NCI-H2196 (cell line): ENCODE data around the gene DMXL2.
"Not testable (repeated sequence)": the region's sequence is repeated elsewhere in the genome, so short reads cannot be mapped to it uniquely, and the experiment has no call there.

Source experiments
- DNase-seq: peaks from one replicate; lab custom pipeline; 2025; ENCODE audit not compliant: unreplicated experiment; lab: John Stamatoyannopoulos, UW

The DMXL2 gene

DNA sequence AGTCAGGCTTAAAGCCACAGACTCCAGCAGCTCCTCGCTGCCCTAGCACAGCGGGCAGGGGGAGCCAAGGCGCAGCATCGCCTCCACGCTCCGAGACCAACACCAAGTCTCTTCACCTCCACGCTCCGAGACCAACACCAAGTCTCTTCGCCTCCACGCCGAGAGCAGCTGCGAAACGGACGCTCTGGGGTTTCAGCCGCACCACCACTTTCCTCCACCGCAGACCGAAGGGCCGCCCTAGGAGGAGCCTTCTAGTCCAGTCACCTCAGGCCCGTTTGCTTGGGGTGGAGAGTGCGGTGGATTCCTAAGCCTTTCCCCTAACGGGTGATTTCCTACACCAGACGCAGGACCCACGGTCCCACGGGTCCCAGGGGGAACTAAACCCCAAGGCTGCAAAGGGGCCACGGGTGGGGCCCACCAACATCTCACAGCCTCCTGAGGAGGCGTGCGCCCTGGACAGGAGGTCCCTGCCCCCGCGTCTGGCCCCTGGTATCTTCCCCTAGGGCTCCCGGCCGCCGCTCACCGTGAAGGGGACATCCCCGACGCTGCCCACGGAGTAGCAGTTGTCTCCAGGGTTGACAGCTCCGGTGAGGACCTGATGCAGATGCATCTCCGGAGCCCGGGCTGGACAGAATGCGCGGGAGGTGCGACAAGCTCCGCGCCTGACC lies 501 bp downstream of the DMXL2 start:
- peak; percentile 8 for DNase-seq

DNA sequence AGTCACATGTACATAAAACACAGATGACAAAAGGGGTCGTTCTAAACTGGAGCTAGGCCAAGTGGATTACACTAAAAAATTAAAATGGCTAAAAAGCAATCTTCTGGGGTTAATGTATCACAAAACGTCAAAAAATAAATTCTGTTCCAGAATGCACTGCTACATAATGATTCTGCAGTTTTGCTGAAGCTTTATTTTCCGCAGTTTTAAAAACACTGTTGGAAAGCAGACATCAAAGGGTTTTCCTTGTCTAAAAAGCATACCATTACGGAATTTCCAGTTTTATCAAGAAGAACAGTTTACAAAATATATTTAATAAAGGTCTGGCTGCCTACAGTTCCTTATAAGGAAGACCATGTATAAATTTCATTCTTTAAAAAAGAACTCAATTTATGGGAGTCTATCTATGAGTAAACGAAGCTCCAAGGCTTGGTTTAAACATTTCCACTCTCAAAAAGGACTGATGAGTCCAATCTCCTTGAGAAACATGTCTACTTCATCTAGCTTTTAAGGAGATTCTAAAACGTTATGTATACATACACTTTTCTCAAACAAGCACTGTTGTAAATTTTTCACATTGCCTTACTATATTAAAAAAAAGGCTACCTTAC lies 1.3 kb downstream of the DMXL2 start:
- DNase-seq: no peak

DNA sequence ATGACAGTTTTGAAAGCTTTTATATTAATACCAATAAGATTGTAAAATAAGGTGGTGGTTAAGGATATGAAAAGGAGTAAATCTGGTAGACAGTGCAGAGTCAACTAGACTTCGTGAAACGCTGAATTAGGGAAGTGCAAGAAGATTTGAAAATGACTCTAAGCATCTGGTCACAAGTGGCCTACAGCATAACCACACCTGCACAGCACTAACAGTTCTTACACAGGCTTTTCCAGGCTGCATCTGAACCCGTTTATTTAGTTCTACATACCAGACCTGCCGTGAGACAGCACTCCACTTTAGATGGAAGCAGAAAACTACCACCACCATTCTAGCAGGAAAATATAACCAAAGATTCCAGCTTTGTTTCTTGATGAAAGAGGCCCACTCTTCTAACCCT lies 1.9 kb downstream of the DMXL2 start:
- no peak for DNase-seq

DNA sequence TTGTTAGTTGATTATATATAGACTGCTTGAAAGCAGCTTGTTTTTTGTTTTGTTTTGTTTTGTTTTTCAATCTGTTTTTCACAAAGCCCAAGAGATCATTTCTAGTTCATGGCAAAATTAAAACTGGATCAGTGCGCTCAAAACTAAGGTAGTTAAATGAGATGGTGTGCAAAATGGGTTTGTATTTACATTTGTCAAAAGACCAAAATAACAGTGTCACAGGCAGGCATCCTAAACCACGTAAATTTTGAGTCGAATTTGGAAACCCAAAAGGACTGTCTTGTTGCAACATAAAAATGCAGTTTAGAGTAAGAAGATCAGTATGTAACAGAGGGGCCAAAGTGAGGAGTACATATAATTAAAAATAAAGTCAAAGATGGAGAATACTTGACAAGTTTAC lies 2.4 kb downstream of the DMXL2 start:
- no peak for DNase-seq

DNA sequence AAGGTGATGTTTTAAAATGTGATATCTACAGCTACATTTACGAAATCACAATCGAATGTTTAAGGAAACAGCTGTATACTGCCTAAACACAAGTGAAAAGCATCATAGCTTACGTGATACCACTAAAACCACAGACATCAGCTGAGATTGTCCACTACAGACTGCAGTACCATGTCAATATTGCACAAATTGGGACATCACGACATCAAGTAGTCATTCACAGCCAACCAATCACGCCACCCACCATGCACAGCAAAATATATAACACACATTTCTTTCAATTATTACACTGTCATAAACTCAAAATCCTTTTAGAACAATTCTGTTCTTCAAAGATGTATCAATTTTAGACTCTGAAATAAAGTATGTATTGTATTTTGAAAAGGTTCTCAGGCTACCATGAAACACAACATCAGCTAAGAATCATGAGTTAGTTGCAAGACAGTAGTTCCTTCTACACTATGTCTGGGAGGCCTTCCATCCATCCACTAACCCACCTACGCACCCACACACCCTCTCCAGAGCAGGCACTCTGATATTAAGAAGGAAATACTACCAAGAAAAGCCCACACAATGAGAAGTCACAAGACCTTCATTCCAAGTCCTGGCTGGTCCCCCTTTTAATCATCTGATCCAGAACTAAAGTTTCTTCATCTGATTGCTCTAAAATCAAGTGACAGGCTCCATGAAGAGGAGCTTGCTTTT lies 3.1 kb downstream of the DMXL2 start:
- no peak for DNase-seq

DNA sequence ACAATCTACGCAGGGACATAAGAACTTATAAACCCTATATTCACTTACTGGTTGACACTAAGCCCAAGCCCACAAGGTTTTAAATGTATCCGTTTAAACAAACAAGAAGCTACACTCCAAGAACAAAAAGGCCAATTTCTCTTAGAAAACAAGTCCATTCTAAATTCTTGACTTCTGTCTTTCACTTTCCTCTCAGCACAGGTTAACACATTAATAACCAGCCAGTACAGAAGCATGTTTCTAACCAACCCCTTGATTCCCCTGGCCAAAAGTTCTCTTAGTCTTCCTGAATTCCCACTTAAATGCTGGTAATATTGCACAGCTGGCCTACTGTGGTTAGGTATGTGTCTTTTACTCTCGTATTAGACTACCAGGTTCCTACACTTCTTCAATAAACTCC lies 4.7 kb downstream of the DMXL2 start:
- DNase-seq: no peak

DNA sequence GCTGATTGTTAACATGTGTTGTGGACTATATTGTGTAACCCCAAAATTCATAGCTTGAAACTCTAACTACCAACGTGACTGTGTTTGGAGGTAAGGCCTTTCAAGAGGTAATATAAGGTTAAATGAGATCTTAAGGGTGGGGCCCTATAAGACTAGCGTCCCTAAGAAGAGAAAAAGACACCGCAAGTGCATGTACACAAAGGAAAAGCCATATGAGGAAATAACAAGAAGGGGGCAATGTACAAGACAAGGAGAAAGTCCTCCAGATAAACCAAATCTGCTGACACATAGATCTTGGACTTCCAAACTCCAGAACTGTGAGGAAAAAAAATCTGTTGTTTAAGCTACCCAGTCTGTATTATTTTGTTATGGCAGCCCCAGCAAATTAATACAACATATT lies 8.6 kb downstream of the DMXL2 start:
- no peak for DNase-seq

DNA sequence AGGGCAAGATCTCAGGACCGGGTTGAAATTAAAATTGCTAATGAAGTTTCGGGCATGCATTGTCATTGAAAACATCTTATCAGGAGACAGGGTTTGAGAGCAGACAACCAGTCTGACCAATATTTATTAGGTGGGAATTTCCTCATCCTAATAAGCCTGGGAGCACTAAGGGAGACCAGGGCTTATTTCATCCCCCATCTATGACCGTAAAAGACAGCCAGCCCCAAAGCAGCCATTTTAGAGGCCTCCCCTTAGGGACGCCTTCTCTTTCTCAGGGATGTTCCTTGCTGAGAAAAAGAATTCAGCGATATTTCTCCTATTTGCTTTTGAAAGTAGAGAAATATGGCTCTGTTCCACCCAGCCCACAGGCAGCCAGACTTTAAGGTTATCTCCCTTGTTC lies 9.9 kb downstream of the DMXL2 start:
- DNase-seq: not testable (repeated sequence)

DNA sequence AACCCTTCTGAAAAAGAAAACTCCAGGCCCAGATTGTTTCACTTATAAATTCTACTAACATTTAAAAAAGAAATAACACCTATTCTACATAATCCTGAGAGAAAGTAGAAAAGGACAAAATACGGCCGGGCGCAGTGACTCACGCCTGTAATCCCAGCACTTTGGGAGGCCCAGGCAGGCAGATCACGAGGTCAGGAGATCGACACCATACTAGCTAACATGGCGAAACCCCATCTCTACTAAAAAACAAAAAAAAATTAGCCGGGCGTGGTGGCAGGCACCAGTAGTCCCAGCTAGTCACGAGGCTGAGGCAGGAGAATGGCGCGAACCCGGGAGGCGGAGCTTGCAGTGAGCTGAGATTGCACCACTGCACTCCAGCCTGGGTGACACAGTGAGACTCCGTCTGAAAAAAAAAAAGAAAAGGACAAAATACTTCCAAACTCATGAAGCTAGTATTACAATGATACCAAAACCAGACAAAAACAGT lies 19.1 kb downstream of the DMXL2 start:
- DNase-seq: not testable (repeated sequence)

DNA sequence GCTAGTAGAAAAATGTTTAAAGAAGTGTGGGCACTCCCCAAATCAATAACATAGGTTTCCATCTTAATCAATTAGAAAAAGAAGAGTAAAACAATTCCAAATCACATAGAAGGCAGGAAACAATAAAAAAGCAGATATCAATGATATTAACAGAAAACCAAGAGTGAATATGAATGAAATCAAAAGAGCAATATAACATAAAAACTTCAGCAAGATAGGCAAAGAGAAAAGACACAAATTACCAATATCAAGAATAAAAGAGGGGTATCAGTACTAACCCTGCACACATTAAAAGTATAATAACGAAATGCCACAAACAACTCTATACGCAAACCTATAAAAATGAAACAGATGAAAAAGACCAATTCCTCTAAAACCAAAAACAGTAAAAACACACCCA lies 19.6 kb downstream of the DMXL2 start:
- DNase-seq: no peak

DNA sequence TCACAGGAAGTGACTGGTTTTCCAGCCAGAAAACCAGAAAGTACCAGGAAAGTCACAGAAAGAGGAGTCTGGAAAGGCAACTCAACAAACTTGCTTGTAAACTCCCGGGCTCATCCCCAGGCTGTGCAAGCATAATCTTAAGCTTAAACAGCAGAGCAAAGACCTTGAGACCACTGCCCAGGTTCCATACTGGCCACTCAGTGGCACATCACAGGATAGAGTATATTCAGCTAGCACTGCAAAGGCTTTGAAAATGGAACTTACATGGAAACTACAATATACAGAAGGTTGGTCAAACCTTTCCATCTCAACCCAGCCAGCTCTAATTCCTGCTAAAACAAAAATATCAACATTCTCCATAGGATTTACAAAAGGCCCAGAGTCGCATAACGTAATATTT lies 20.1 kb downstream of the DMXL2 start:
- no peak for DNase-seq

DNA sequence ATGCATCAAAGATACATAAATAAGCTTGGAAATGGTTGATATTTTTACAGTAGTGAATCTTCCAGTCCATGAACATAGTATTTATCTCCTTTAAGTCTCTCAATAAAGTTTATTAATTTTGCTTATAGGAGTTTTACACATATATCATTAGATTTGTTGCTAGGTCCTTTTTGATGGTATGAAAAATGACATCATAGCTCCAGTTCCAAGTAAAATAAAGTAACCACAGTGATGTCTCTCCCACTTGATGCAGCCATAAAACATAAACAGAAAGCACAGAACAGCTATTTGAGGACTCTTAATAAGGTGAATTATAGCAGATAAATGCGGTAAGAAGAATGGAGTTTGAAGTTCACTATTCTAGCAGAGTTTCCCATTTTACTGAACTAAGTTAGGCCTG lies 20.8 kb downstream of the DMXL2 start:
- DNase-seq: no peak

DNA sequence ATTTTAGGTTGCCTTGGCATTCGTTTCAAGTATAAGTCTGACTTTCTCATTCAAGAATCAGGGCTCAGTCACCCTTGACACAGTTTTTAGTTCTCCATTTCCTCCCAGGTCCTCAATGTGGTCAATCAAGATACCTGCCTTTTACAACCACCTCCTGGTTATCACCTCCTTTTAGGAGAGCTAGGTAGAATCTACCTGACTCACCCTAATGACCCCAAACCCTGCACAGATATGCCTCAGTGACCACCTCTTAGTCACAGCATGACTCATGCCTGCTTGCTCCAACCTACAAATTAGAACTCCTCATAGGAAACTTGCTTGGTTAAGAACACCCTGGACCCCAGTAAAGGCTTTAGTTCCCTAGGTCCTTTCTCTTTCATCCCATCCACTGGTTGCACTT lies 22.5 kb downstream of the DMXL2 start:
- DNase-seq: no peak

DNA sequence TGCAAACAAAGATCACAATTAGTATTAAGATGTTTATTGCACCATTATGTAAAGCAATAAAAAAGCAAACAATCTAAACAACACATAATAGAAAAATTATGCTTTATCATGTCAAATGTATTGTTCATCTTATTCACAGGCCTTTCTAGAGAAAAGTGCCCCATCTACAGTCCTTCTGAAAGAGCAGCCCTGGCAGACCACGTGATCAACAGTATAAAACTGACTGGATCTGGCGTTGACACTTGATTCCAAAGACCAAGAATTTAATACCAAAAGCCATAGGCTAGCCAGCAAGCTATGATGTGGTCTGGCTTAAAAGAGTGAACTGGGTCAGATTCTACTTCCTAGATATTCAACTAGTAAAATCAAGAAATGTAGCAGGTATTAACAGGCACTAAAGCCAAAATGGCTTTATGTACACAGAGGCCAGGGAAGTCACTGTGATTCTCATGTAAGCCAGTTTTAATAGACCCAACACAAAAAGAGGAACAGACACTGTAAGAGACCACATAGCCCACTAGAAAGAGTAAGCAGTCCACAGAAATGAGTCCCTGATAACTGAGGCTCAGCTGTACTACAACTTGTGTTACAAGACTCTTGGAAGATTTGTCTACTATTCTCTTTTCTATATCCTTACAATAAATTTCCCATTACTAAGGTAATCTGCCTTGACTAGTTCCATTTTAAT lies 32.5 kb downstream of the DMXL2 start:
- no peak for DNase-seq

DNA sequence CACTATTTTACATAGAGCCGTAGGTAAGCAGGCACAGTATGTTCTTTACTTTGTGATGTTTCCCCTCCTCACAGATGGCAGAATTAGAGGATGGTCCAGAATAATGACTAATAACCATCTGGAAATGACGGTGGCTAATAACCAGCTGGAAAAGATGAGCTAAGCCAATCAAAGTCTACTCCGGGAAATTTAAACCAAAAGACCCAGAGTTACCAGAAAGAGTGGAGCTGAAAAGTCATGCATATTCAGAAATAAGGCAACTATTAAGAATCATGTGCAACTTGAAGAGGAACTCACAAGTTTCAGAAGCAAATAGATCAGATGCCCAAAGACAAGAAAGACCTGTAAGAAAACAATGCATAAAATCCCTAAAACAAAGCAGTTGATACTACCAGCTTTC lies 33.6 kb downstream of the DMXL2 start:
- DNase-seq: no peak

DNA sequence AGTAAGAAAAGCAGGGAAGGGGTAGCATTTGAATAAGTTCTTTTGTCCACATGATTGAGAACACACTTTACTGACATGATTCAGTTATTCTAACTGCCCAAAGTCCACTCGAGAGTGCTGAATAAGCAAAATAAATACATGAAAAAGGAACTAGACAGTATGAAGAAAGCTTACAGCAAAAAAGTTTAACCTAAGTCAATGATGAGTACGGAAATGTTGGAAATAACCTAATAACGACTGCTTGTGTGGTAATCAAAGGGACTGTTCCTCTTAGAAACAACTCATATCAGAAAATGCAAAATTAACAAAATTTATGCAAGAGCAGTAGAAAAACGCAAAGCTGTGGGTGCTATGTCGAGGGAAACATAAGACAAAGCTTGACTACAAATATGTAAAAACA lies 36.6 kb downstream of the DMXL2 start:
- no peak for DNase-seq

DNA sequence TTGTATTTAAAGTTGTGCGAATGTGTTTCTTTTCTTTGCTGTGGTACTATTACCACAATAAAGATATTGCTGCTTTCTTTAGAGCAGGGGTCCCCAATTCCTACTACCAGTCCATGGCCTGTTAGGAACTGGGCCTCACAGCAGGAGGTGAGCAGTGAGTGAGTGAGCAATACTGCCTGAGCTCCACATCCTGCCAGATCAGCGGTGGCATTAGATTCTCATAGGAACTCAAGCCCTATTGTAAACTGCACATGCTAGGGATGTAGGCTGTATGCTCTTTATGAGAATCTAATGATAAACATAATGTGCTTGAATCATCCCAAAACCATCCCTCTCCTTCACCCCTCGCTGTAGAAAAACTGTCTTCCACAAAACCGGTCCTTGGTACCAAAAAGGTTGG lies 41.6 kb downstream of the DMXL2 start:
- no peak for DNase-seq

DNA sequence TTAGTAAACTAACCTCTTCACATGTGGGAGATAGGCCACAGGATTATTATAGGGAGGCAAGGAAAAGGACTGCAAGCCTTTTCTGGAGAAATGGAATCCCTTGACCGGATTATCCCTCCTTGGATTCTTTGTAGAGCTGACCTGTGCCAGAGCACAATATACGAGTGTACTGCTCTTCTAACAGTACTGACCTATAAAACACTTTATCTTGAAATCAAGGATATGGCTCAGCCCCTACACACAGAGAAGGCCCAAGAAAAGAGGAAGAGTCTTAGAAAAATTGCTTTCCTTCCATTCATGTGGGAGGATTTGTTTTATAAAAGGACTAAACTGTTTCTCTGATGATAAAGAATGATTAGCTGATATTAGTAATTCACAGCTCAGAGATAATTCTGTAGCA lies 42.2 kb downstream of the DMXL2 start:
- no peak for DNase-seq

DNA sequence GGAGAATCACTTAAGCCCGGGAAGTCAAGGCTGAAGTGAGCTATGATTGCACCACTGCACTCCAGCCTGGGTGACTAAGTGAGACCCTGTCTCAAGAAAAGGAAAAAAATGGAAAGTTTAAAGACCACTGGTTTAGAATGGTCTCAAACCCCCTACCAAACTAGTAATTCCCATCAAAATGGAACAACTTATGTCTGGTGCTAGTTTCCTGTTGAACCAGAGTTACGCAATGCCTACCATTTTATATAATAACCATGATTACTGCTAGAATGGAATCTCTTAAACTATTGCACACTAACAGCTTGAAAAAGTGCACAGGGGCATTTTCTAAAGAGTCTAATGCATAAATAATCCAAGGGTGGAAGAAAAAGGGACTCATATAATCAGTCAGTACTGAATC lies 43.6 kb downstream of the DMXL2 start:
- DNase-seq: no peak

DNA sequence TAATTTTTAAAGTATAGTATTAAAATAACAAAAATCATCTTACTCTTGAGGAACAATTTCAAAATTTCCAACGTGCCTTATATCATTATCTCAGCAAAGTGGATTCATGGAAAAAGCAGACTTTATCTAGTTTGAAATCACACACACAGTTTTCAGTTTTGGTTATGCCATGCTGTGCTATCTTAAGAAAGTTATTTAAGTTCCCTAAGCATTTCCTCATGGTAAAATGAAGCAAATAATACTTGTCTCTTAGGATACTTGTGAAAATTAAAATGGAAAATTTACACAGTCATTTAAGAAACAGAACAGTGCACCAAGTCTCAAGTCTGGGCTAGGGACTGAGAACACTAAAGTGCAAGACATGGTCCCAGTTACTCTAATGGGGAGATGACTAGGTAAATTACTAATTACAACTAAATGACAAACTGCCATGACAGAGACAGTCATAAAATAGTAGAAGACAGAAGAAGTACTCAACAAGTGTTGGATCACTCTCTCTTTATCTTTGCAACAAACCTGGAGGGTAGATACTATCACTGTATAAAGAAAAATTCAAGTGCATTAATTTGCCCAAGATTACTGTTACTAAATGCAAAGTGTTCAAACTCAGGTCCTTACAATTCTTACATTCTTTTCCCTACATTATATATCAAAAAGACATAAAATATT lies 44.8 kb downstream of the DMXL2 start:
- DNase-seq: no peak

DNA sequence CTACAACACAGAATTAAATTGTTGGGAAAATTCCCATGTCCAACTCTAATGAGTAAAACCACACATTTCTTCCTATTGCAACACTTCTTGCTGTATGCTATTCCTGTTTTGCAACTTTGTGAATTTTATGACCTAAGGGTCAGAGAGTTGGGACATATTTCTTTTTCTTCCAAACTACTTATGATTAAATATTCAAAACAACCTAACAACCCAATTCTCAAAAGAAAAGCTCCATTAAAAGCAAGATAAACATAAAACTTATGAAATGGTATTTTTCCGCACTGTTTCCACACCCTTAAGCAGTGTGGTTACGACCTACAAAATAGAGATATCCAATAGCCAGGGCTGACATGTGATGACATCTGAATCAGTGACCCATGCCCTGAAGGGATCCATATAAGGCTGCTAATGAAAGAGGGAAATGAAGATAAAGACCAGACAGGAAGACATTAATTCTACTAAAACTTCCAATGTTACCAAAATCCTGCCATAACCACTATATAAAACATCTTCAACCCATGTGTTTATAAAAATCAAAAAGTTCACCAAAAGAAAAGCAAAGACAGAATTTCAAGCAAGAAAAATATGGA lies 45.6 kb downstream of the DMXL2 start:
- no peak for DNase-seq
